Measurements from ENCODE around the gene TBX18.

The TBX18 gene

DNA sequence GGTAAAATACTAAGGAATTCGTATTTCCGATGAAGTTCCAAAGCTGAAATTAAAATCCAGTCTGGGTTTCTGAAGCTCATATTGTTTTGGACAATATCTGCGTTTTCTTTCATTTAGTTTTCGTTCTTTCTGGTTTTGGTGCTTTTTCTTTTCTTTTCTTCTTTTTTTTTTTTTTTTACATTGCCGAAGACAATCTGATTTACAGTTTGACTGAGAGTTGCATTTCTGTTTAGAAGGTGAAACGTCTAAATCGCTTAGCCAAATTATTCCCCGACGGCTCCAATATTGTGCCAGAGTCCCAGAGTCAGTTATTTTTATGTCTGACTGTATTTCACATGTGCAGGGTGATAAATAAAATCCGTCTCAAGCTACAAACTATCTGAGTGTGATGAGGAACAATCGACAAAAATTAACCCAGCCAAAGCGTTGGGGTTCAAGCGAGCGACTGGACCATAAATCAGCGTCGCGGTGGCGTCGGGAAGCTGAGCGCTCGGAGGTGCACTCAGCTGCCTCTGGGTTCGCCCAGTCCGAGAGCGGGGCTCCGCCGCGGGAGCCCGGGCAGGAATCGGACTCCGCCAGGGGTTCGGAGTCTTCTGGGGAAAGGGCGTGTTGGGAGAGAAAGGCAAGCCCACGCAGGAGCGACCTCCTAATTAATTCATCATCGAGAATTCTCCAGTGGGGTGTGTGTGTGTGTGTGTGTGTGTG, 8.2 kb upstream of the TBX18 start:
- DNase-seq: no peak

- DNase-seq: no peak
Observed at GRCh38 chr6:84771756-84772356, 7.5 kb upstream of the TBX18 start.

GRCh38 chr6:84771125-84771755, 6.8 kb upstream of the TBX18 start:
- DNase-seq: no peak

DNA sequence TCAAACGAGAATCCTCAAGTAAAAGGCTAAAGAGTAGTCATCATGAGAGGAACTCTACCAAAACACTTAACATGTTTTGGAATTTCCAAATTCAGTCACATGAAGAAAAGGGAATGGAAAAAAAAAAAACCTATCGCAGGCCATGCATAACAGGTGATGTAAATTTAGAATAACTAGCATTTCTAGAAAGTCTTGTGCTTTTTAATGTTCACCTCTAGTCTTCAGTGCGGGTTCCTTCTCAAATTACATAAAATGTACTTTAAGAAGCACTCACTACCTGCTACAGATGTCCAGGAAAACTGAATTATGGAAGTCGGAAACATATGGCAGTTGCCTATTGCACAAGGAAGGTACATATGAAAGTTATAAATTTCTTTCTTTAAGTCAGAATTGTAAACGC, 6.1 kb upstream of the TBX18 start:
- DNase-seq: no peak

DNA sequence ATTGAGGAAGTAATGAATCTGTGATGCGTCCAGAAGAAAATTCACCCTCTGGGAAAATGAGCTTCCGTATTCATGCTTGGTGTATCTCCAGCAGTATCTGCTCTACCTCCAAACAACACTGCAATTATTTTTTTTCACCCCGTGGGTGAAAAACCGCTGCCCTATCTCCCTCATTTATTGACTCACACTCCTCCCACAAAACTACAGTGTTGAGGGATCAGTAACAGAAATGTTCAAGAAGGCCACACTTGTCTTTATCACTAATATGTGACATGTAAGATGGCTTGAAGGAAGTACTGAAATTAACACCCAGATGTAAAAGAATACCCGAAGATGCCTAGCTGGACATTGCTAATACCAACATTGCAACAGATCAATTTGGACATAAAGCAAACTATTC, 4.9 kb upstream of the TBX18 start:
- no peak for DNase-seq

DNA sequence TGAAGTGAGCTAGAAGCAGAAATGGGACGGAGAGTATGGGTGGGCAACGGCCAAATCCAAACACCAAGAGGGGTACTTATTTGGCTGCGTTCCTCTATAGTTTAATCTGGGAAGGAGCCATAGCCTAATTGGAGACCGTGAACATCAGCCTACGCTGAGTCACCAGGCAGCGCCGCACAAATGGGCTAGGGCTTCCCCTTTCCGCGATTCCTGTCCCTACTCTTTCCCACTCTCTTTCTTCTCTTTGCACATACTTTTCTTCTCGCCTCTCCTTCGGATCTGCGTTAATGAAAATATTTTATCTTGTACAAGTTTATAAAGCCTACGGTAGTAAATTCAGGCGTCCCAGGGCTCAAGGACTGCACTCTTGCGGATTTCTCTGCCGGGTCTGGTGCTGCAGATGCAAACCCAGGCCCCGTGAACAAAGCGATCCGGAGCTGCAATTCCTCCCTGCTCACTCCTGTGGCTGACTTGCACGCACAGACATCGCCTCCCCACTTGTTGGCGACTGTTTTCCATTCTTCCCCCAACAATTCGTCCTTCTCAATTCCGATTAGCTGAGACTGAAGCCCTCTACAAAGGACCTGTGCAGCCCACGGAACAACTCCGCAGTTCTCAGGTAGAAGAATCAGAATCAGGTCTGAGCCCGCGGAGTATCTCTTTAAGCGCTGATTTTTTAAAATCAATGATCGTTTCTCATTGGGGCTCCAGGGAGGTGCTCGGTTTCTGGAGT, 4.2 kb upstream of the TBX18 start:
- no peak for DNase-seq

DNA sequence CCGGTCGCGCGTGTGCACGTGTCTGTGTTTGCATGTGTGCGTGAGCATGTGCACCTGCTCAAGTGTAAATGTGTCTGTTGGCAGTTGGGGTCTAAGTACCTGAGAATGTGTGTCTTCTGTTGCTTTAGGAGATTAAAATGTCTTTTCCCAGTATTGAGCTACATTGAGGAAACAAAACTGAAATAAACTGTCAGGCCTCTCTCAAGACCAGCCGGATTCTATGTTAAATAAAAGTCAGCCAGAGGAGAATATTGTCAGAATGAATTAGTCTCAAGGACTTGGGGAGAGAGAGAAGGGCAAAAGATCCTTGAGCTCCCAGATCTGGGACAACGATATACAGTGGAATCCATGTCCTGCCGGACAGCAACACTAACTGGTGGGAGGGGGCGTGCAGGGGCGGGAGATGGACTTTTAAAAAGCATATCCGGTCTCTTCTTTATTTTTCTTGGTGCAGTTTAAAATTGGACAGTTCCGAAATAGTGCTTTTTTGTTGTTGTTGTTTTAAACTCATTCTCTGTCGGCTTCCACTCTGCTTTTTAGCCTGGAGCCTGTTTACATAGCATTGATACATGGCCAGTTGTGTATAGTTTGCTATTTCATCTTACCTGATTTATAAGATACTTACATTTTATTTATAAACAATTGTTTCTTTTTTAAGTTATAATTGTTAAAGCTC, 3.3 kb upstream of the TBX18 start:
- DNase-seq: no peak

DNA sequence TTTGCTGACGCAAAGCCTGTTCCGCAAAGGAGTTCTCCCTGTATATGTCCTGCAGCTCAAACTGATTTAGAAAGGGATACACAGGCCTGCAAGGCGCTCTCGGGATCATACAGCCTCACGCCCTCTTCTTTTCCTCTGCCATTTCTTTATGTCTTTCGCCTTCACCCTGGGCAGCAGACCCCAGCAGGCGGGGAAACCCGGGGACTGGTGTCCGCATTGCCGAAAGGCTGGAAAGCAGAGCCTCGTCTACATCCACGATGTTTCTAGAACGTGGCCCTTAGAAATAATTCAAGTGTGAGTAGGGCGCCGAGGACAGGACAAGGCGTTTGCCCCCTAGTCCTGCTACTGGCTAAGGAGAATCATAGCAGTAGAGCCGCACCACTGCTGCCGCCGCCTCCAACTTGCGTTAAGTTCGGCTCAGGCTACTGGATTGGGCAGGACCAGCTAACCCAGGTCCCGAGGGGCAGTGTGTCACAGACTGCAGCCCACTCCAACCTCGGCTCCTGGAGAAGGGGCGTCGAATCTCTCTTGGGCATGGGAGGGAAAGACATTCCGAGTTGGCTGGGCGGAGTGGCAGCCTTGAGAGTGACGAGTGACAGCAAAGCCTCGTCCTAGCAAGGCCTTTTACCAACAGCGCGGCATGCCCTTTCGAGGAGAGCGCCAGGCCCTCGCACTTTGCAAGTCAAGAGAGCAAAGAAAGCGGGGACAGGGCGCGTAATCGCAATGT, 2.6 kb upstream of the TBX18 start:
- no peak for DNase-seq

DNA sequence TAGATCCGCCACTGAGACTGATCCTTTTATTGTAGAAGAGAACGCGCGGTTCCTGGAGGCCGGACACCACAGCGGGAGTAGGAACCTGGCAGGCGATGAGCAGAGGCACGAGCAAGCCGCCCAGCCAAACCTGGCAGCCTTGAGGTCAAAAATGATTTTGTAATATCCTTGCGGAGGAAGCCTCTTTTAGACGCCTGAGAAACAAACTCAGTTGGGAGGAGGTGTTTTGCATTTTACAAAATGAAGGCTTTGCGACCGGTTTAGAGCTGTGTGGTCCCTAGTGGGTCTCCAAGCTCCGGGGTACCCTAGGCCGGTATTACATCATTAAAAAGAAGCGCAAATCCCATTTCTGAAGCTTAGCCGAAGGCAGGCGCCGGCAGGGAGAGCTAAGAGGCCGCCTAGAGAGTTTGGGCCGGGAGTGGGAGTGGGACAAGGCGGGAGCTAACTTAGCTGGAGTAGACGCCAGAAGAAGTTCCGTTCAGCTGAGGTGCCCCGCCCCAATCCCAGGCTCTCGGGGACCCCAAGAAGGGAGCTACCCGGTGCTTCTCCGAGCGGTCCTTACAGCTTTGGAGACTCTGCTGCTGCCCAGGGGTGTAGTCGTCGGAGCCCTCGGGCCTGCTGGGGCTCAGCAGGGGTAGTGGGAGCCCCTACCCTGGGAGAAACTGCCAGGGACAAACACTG, 1.9 kb upstream of the TBX18 start:
- DNase-seq: no peak

DNA sequence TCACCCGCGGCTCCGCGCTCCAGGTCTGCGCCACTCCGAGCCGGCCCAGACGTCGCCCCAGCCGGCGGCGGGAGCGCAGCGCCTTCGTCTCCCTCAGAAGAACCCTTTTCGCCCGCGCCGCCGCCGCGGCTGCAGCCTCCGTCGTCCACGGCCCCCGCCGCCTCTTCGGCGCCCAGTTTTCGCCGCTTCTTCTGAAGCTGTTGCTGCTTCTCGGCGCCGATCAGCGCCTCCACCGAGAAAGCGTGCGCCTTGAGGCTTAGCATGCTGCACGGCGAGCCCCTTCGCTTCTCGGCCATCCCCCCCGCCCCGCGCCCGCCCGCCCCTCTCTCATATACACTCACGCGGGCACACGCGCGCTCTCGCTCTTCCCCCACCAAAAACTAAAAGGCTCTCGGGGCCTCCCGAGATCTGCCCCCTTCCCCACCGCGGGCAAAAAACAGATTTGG, 489 bp downstream of the TBX18 start:
- no peak for DNase-seq

DNA sequence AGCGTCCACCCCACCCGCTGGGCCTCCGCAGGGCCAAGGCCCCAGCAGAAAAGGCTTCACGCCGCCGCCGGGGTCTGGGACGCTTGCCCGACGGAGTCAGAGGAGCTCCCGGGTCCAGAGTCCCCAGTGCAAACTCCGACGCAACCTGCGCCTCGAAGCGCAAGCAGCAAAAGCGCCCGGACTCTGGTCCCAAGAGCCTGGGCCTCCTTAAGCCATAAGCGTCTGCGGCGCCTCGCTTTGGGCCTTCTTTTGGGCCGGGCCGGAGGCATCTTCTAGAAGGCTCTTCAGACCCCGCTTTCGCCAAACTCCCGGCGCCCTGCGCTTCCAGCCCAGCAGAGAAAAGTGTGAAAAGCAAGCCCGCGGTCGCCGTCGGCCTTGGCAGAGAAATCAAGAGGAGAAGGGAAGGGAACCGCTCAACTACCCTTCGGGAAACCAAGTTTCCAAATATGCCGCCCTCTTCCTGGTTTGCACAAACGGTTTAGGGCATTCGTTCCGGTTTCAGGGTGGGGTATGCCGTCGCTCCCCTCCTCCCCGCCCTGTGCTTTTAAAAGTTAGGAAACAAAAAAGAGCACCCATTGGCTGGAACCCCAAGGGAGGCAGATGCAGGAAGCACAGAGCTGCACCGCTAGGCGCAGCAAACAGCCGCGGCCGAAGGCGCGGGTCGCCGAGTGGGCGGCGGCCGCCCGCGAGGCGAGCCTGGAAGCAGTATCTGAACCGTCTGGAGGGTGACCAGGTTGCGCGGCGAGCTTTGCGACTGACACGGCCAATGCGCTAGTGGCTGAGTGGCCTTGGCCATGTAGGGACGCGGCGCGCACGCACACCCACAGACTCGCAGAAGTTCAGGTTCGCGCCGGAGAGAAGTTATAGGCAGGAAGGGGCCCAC, 1.2 kb downstream of the TBX18 start:
- no peak for DNase-seq

DNA sequence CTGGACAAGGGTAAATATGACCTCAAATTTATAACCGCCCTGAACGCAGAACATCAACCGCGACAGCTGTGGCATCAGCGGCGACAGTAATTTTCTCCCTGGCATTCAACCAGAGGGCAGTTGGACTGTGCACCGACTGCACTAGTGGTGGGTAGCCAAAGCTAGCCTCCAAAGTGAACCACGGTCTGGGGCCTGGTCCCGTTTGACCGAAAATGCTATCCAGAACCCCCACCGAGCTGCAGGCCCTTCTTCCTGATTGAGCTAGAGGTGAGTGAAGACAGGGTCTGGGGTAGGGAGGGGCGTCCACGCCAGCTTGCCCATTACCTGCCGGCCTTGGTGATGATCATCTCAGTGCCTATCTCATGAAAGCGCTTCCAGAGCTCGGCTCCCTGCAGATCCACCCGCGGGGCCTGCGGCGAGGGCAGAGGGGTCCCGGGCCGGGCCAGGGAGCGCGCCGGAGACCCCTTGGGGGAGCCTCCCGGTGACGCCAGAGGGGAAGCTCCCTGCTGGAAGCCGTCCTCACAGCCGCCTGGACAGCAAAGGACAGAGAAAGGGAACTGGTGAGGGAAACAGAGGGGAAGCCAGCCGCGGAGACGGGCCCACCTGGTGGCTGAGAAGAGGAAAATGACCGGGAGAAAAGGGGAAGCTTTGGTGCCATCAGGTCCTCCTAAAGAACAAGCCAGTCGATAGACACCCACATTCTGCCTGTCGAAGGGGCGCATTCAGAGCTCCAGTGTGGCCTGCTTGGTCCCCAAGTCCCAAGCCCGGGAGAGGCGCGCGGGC, 2.0 kb downstream of the TBX18 start:
- DNase-seq: no peak

- no peak for DNase-seq
Observed at GRCh38 chr6:84758486-84758885, 5.9 kb downstream of the TBX18 start.

DNA sequence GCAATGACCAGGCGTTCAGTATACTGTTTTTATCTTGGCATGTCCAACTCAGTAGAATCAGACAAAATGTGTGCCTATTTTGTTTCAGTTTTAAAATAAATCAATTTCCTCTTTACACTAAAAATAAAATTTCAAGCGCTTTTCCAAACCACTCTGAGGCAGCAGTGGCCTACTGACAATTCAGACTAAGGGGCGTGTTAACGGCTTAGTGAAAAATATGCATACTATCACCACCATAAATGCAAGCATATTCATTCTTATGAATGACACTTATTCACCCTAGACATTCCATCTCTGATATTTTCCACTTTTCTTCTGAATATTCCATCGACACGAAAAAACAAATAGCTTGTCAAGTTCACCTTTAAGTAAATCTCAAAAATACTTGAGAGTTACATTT, 7.5 kb downstream of the TBX18 start:
- DNase-seq: no peak

- no peak for DNase-seq
Observed at GRCh38 chr6:84756466-84756865, 7.9 kb downstream of the TBX18 start.

DNA sequence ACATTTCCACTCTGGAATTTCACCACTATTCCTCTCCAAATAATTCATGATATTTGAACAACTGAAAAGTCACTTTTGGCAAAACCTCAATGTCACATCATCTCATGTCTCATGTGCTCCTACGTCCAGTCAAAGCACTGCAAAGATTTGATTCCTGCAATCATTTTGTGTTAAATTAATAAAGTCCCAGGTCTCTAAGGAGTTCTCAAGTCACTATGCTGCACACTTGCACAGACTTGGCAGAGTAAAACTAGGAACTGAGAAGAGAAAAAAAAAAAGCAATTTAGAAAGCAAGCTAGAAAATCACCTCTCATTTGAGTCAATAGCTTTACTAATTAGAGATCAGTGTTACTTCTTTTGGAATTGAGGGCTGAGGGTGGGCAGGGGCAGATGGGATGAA, 11.2 kb downstream of the TBX18 start:
- no peak for DNase-seq

- DNase-seq: no peak
Observed at GRCh38 chr6:84752118-84752850, 12.1 kb downstream of the TBX18 start.

DNA sequence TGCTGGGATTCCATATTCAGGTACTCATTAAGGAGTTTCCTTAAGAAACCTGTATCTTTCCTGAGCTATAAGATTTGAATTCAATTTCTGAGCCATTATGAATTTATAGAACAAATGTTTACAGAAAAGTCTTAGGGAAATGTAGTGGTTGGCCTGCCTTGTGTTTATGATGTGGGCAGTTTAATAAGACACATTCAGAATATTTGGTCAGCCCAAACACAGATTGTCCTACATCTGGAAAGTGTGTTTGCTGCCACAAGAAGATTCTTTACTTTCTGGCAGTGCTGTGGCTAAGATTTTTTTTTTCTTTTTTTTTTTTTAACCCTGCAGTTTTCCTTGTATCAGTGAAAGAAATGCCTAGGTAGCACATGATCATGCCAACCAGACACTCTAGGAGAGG, 15.2 kb downstream of the TBX18 start:
- no peak for DNase-seq

DNA sequence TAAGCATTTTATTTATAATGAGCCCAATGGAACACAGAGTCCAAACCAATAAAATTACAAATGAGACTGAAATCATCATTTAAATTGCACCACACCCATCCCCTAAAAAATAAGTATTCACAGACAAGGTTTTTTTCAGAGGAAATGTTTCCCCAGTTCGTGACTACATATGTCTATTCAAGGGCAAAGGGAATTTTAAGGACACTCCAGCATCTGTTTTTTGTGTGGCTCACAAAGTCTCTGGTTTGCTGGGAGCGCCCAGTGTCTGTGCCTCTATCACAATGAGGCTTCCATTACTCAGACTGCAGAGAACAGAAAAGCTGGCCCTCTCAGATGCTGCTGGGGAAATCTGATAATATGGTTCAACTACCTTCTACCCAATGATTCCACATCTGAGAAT, 16.0 kb downstream of the TBX18 start:
- DNase-seq: no peak

All from NCI-H446 treated with DMSO at 0.1 percent for 48 hours (cell line).